ENCODE measurements around the gene LRP1B.

The LRP1B gene

DNA sequence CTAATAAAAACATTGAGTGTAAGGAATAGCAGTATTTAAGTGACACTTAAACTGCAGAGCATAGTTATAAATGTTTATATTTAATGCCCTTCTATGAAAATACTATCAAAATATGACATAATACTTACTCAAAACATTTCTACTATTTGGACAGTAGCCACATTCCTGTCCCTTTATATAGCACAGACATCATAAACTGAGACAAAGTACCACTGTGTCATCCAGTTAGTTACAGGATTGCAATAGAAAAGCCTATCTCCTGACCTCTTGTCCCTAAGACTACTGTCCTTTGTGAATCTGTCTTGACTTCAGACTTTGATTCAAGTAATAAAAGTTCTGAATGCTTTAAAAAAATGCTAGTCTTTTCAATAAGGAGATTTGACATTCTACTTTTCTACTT lies 1822.1 kb downstream of the LRP1B start:
- Histone ChIP-seq H4K20me1 (ENCODE audit: insufficient read depth, low read length) (no peaks in the 10 kb centered on the region), H3K79me2 (ENCODE audit: low read length) (no peaks in the 10 kb centered on the region), H3K4me2 (ENCODE audit: low read depth, low read length) (no peak overlapping the region), H3K4me1 (ENCODE audit: low read length) (no peaks in the 10 kb centered on the region), H3K9ac (ENCODE audit: low read length) (no peak overlapping the region), H3K36me3 (replicated peaks; ENCODE audit: insufficient read depth, low read length) (no peaks in the 10 kb centered on the region), H3F3A (ENCODE audit: insufficient read depth, low read length) (no peaks in the 10 kb centered on the region), H3K9me2 (replicated peaks; ENCODE audit: insufficient read depth, low read length) (no peaks in the 10 kb centered on the region), H3K27ac (ENCODE audit: low read length) (no peak overlapping the region), H3K4me3 (ENCODE audit: low read length) (no peak overlapping the region), H3K9me3 (replicated peaks; ENCODE audit: insufficient read depth, low read length) (no peaks in the 10 kb centered on the region), H2AFZ (ENCODE audit: low read length) (no peak overlapping the region), H3K27me3 (replicated peaks; ENCODE audit: insufficient read depth, low read length) (no peaks in the 10 kb centered on the region)
- no peak for TF ChIP-seq EZH2 (optimal IDR thresholded peaks at IDR 0.05; ENCODE audit: low read depth, low read length)
- TF ChIP-seq, protein P1, sequence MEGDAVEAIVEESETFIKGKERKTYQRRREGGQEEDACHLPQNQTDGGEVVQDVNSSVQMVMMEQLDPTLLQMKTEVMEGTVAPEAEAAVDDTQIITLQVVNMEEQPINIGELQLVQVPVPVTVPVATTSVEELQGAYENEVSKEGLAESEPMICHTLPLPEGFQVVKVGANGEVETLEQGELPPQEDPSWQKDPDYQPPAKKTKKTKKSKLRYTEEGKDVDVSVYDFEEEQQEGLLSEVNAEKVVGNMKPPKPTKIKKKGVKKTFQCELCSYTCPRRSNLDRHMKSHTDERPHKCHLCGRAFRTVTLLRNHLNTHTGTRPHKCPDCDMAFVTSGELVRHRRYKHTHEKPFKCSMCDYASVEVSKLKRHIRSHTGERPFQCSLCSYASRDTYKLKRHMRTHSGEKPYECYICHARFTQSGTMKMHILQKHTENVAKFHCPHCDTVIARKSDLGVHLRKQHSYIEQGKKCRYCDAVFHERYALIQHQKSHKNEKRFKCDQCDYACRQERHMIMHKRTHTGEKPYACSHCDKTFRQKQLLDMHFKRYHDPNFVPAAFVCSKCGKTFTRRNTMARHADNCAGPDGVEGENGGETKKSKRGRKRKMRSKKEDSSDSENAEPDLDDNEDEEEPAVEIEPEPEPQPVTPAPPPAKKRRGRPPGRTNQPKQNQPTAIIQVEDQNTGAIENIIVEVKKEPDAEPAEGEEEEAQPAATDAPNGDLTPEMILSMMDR (IDR thresholded peaks at IDR 0.05; ENCODE audit: low read length) = no peak
- TF ChIP-seq EZH2phosphoT487 (IDR thresholded peaks at IDR 0.05; ENCODE audit: low read length) = no peak
- DNase-seq = no peak

DNA sequence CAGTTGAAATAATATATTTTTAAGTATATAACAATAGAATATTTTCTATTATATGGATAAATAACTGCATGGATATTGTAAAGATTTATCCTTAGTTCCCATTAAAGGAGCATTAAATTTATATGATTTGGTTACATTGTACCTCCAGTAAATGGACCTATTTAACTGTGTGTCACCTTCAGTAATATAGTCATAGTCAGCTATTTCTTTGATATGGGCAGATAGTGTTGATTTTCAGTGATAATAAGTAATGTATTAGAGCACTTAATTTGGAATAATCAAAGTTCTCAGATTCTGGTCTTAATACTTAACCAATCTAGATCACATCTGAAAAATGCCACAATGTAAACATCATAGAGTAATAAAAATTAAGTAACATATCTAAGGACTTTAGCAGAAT lies 1823.3 kb downstream of the LRP1B start:
- no peaks in the 10 kb centered on the region for H3K27me3 ChIP-seq (replicated peaks; ENCODE audit: insufficient read depth, low read length)
- H3K4me3 ChIP-seq (ENCODE audit: low read length) = no peak overlapping the region
- H3K4me1 ChIP-seq (ENCODE audit: low read length) = no peaks in the 10 kb centered on the region
- no peaks in the 10 kb centered on the region for H3F3A ChIP-seq (ENCODE audit: insufficient read depth, low read length)
- H4K20me1 ChIP-seq (ENCODE audit: insufficient read depth, low read length) = no peaks in the 10 kb centered on the region
- H3K4me2 ChIP-seq (ENCODE audit: low read depth, low read length) = no peak overlapping the region
- no peak overlapping the region for H2AFZ ChIP-seq (ENCODE audit: low read length)
- no peak for DNase-seq
- no peaks in the 10 kb centered on the region for H3K79me2 ChIP-seq (ENCODE audit: low read length)
- H3K9me3 ChIP-seq (replicated peaks; ENCODE audit: insufficient read depth, low read length) = no peaks in the 10 kb centered on the region
- no peak overlapping the region for H3K27ac ChIP-seq (ENCODE audit: low read length)
- no peaks in the 10 kb centered on the region for H3K9me2 ChIP-seq (replicated peaks; ENCODE audit: insufficient read depth, low read length)
- H3K9ac ChIP-seq (ENCODE audit: low read length) = no peak overlapping the region
- H3K36me3 ChIP-seq (replicated peaks; ENCODE audit: insufficient read depth, low read length) = no peaks in the 10 kb centered on the region
- TF ChIP-seq, protein P1 (IDR thresholded peaks at IDR 0.05; ENCODE audit: low read length) = no peak
- TF ChIP-seq EZH2 (optimal IDR thresholded peaks at IDR 0.05; ENCODE audit: low read depth, low read length) (no peak), EZH2phosphoT487 (IDR thresholded peaks at IDR 0.05; ENCODE audit: low read length) (no peak)

DNA sequence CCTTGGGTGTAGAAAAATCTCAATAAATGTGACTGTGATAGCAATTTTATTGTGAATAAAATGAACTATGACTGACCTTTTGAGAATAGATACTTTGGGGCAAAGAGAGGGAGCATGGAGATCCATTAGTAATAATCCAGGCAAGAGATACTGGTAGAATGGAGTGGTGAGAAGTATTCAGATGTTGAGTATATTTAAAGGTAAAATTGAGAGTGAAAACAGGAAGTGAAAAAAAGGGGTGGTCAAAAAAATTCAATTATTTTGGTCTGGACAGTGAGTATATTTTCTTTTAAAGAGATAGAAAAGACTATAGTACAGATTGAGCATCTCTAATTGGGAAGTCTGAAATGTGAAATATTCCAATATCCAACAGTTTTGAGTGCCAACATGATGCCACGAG lies 1835.0 kb downstream of the LRP1B start:
- Histone ChIP-seq H3K4me3 (ENCODE audit: low read length) (no peak overlapping the region), H3K4me2 (ENCODE audit: low read depth, low read length) (no peak overlapping the region), H3K9me2 (replicated peaks; ENCODE audit: insufficient read depth, low read length) (no peaks in the 10 kb centered on the region), H3F3A (ENCODE audit: insufficient read depth, low read length) (no peaks in the 10 kb centered on the region), H3K9ac (ENCODE audit: low read length) (no peak overlapping the region), H3K9me3 (replicated peaks; ENCODE audit: insufficient read depth, low read length) (no peaks in the 10 kb centered on the region), H4K20me1 (ENCODE audit: insufficient read depth, low read length) (no peaks in the 10 kb centered on the region; the same call in 1 of the 2 replicates), H3K27ac (ENCODE audit: low read length) (no peak overlapping the region), H3K36me3 (replicated peaks; ENCODE audit: insufficient read depth, low read length) (no peaks in the 10 kb centered on the region), H3K4me1 (ENCODE audit: low read length) (no peaks in the 10 kb centered on the region; the same call in 1 of the 2 replicates), H2AFZ (ENCODE audit: low read length) (no peak overlapping the region), H3K27me3 (replicated peaks; ENCODE audit: insufficient read depth, low read length) (no peaks in the 10 kb centered on the region), H3K79me2 (ENCODE audit: low read length) (no peaks in the 10 kb centered on the region)
- TF ChIP-seq, protein P1 (IDR thresholded peaks at IDR 0.05; ENCODE audit: low read length) = no peak
- no peak for TF ChIP-seq EZH2phosphoT487 (IDR thresholded peaks at IDR 0.05; ENCODE audit: low read length)
- no peak for TF ChIP-seq EZH2 (optimal IDR thresholded peaks at IDR 0.05; ENCODE audit: low read depth, low read length)
- DNase-seq = no peak
